ENCODE measurements around the gene FAM83F.

FAM83F gene

DNA sequence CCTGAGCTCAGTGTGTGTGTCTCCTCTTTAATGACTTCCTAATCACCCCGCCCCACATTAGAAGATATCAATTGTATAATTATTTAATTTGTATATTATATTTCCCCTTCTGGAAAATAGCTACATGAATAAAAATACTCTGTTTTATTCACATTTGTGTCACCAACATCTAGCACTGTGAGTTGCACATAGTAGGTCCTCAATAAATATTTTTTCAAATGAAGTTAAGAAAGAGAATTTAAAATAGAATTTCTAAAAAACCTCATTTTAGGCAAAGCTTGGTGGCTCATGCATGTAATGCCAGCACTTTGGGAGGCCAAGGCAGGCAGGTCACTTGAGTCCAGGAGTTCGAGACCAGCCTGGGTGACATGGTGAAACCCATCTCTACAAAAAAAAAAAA lies 59.7 kb downstream of the FAM83F start:
- no peak for TF ChIP-seq CTCF (IDR thresholded peaks at IDR 0.05; ENCODE audit: low read depth, low read length)
- Histone ChIP-seq H3K36me3 (no peaks in the 10 kb centered on the region), H3K27ac (no peak overlapping the region), H3K4me3 (ENCODE audit: low read depth, low read length) (no peak overlapping the region), H3K9me3 (ENCODE audit: severe bottlenecking) (no peaks in the 10 kb centered on the region), H3K27me3 (ENCODE audit: insufficient read depth, low read depth, severe bottlenecking) (no peaks in the 10 kb centered on the region)
- no peak for DNase-seq

GRCh38 chr22:40055143-40055883 lies 60.6 kb downstream of the FAM83F start:
- TF ChIP-seq CTCF (IDR thresholded peaks at IDR 0.05; ENCODE audit: low read depth, low read length) = no peak
- Histone ChIP-seq H3K9me3 (ENCODE audit: severe bottlenecking) (no peaks in the 10 kb centered on the region), H3K27ac (no peak overlapping the region), H3K36me3 (no peaks in the 10 kb centered on the region), H3K4me3 (ENCODE audit: low read depth, low read length) (no peak overlapping the region), H3K27me3 (ENCODE audit: insufficient read depth, low read depth, severe bottlenecking) (no peaks in the 10 kb centered on the region)
- DNase-seq = no peak

- no peak for TF ChIP-seq CTCF (IDR thresholded peaks at IDR 0.05; ENCODE audit: low read depth, low read length)
- no peak overlapping the region for H3K4me3 ChIP-seq (ENCODE audit: low read depth, low read length)
- no peaks in the 10 kb centered on the region for H3K27me3 ChIP-seq (ENCODE audit: insufficient read depth, low read depth, severe bottlenecking)
- H3K9me3 ChIP-seq (ENCODE audit: severe bottlenecking) = no peaks in the 10 kb centered on the region
- no peak overlapping the region for H3K27ac ChIP-seq
- no peak for DNase-seq
- H3K36me3 ChIP-seq = no peaks in the 10 kb centered on the region
Observed at GRCh38 chr22:40056154-40056553, 61.4 kb downstream of the FAM83F start.

DNA sequence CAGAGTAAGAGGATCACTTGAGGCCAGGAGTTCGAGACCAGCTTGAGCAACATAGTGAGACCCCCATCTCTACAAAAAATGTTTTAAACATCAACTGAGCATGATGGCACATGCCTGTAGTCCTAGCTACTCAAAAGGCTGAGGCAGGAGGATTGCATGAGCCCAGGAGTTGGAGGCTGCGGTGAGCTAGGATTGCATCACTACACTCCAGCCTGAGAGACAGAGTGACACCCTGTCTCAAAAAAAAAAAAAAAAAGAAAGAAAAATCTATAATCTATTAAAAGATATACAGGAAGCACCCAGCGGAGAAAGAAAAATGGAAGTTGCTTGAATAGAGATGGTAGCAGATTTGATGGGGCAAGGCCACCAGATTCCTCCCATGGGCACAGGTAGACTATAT lies 61.8 kb downstream of the FAM83F start:
- Histone ChIP-seq H3K36me3 (no peaks in the 10 kb centered on the region), H3K27me3 (ENCODE audit: insufficient read depth, low read depth, severe bottlenecking) (no peaks in the 10 kb centered on the region), H3K9me3 (ENCODE audit: severe bottlenecking) (no peaks in the 10 kb centered on the region), H3K4me3 (ENCODE audit: low read depth, low read length) (no peak overlapping the region), H3K27ac (no peak overlapping the region)
- no peak for TF ChIP-seq CTCF (IDR thresholded peaks at IDR 0.05; ENCODE audit: low read depth, low read length)
- no peak for DNase-seq

DNA sequence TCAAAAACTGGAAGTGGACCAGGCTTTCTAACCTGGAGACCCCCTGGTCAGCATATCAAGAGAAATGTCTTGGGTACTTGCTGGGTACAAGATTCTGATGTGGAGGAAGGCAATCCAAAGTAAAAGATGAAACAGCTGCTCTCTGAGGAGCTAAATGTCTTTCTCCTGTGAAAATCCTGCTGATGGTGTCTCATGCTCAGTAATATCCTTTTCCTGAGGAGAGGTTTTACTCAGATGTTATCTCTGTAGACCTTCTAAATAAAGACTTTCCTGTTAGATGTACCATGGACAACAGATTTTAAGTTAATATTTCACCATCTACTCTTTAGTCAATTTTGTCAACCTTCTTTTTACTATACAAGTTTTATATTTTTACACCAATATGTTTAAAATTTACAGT lies 62.9 kb downstream of the FAM83F start:
- no peak for DNase-seq
- Histone ChIP-seq H3K9me3 (ENCODE audit: severe bottlenecking) (no peaks in the 10 kb centered on the region), H3K27me3 (ENCODE audit: insufficient read depth, low read depth, severe bottlenecking) (no peaks in the 10 kb centered on the region), H3K4me3 (ENCODE audit: low read depth, low read length) (no peak overlapping the region), H3K36me3 (no peaks in the 10 kb centered on the region), H3K27ac (no peak overlapping the region)
- TF ChIP-seq CTCF (IDR thresholded peaks at IDR 0.05; ENCODE audit: low read depth, low read length) = no peak

DNA sequence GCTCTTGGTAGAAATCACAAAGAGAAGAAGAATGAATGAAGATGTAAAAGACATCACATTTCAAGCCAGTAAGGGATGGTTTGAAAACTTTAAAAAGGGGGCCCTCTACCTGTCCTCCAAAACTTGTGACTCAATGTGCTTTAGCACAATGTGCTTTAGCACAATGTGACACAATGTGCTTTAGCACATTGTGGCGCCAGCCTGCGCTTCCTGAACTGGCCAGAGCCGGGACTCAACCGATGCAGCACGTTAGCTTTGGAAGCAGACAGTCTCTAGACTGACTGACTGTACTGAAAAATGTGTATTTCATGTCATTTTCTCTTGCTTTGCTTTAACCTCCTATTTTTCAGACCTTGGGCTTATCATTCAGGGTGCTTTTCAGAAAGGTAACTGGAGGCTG lies 63.5 kb downstream of the FAM83F start:
- no peaks in the 10 kb centered on the region for H3K9me3 ChIP-seq (ENCODE audit: severe bottlenecking)
- H3K4me3 ChIP-seq (ENCODE audit: low read depth, low read length) = no peak overlapping the region
- no peak for DNase-seq
- no peaks in the 10 kb centered on the region for H3K36me3 ChIP-seq
- no peaks in the 10 kb centered on the region for H3K27me3 ChIP-seq (ENCODE audit: insufficient read depth, low read depth, severe bottlenecking)
- H3K27ac ChIP-seq = no peak overlapping the region
- no peak for TF ChIP-seq CTCF (IDR thresholded peaks at IDR 0.05; ENCODE audit: low read depth, low read length)
